Trophoblast cell (in vitro differentiated cells and primary cell): Measurements from ENCODE around the gene ROR1.
A peak's percentile ranks its signal among the peaks of the same experiment; 100 is the strongest.

Experiments used
- DNase-seq, 2 donors: peaks; one replicate each; pipeline ENCODE4 v3.0.0-alpha.2; 2016
- H2AFZ ChIP-seq: 2 replicates; pipeline ENCODE4 v1.6.1; 2013; ENCODE audit warnings: low read length, moderate library complexity, mild to moderate bottlenecking; ENCODE audit not compliant: insufficient read depth, poor library complexity
- H2AK5ac ChIP-seq: 2 replicates; pipeline ENCODE4 v1.6.1; 2013; ENCODE audit warnings: mild to moderate bottlenecking, low read length
- H2BK120ac ChIP-seq: 2 replicates; pipeline ENCODE4 v1.6.1; 2013; ENCODE audit warnings: low read length, mild to moderate bottlenecking, moderate library complexity; ENCODE audit not compliant: insufficient read depth, poor library complexity
- H2BK12ac ChIP-seq: 2 replicates; pipeline ENCODE4 v1.6.1; 2013; ENCODE audit warnings: mild to moderate bottlenecking, low read length, moderate library complexity
- H2BK5ac ChIP-seq: 2 replicates; pipeline ENCODE4 v1.6.1; 2013; ENCODE audit warnings: low read length, low read depth, moderate library complexity, mild to moderate bottlenecking; ENCODE audit not compliant: poor library complexity
- H3K14ac ChIP-seq: 2 replicates; pipeline ENCODE4 v1.6.1; 2013; ENCODE audit warnings: mild to moderate bottlenecking, low read length
- H3K18ac ChIP-seq: 2 replicates; pipeline ENCODE4 v1.6.1; 2013; ENCODE audit warnings: mild to moderate bottlenecking, low read length
- H3K23ac ChIP-seq: 2 replicates; pipeline ENCODE4 v1.6.1; 2013; ENCODE audit warnings: low read length
- H3K27ac ChIP-seq: 2 replicates; pipeline ENCODE4 v1.5.1; 2013; ENCODE audit warnings: low read depth, mild to moderate bottlenecking, inconsistent platforms, low read length, moderate library complexity
- H3K27me3 ChIP-seq: 2 replicates; pipeline ENCODE4 v1.6.1; 2013; ENCODE audit warnings: inconsistent platforms, mild to moderate bottlenecking, low read length, moderate library complexity; ENCODE audit not compliant: insufficient read depth
- H3K36me3 ChIP-seq, 2 experiments: 1 replicate in 1 of 2; 2 replicates in 1 of 2; pipeline ENCODE4 v1.6.1; 2013; ENCODE audit warnings: low read length in 2 of 2, mild to moderate bottlenecking in 2 of 2, moderate library complexity in 1 of 2; ENCODE audit not compliant: insufficient read depth in 2 of 2, control insufficient read depth in 1 of 2
- H3K4ac ChIP-seq: 2 replicates; pipeline ENCODE4 v1.6.1; 2013; ENCODE audit warnings: low read depth, mild to moderate bottlenecking, low read length, moderate library complexity
- H3K4me1 ChIP-seq, 2 experiments: 1 replicate in 1 of 2; 2 replicates in 1 of 2; pipeline ENCODE4 v1.6.1; 2013; ENCODE audit warnings: low read length in 2 of 2, mild to moderate bottlenecking in 2 of 2, moderate library complexity in 1 of 2; ENCODE audit not compliant: insufficient read depth in 2 of 2, control insufficient read depth in 1 of 2
- H3K4me2 ChIP-seq: 2 replicates; pipeline ENCODE4 v1.6.1; 2013; ENCODE audit warnings: inconsistent platforms, mild to moderate bottlenecking, low read length, moderate library complexity
- H3K4me3 ChIP-seq: 2 replicates; pipeline ENCODE4 v1.5.1; 2013; ENCODE audit warnings: mild to moderate bottlenecking, low read depth, low read length, inconsistent platforms
- H3K79me1 ChIP-seq: one replicate; pipeline ENCODE4 v1.6.1; 2013; ENCODE audit warnings: low read length
- H3K79me2 ChIP-seq: 2 replicates; pipeline ENCODE4 v1.6.1; 2013; ENCODE audit warnings: low read length, mild to moderate bottlenecking; ENCODE audit not compliant: control insufficient read depth, insufficient read depth, poor library complexity
- H3K9ac ChIP-seq: 2 replicates; pipeline ENCODE4 v1.6.1; 2013; ENCODE audit warnings: mild to moderate bottlenecking, low read length
- H3K9me3 ChIP-seq: 2 replicates; pipeline ENCODE4 v1.6.1; 2013; ENCODE audit warnings: low read depth, mild to moderate bottlenecking, control low read depth, inconsistent platforms, low read length; ENCODE audit not compliant: insufficient read depth
- H4K12ac ChIP-seq: 2 replicates; pipeline ENCODE4 v1.6.1; 2013; ENCODE audit warnings: low read depth, mild to moderate bottlenecking, low read length, moderate library complexity
- H4K8ac ChIP-seq: 2 replicates; pipeline ENCODE4 v1.6.1; 2013; ENCODE audit warnings: low read depth, mild to moderate bottlenecking, low read length, moderate library complexity
- H4K91ac ChIP-seq: one replicate; pipeline ENCODE4 v1.6.1; 2013; ENCODE audit warnings: low read depth, mild to moderate bottlenecking, low read length, moderate library complexity
- WGBS: extraction: QIAGEN DNeasy Blood & Tissue Kit; methylation state at CpG from one replicate; pipeline ENCODE4 v1.1.7; 2013; ENCODE audit warnings: missing lambda C conversion rate; ENCODE audit not compliant: insufficient read length, insufficient coverage; ENCODE audit errors: extremely low coverage; 5-methylcytosine and 5-hydroxymethylcytosine counted together

Gene ROR1

DNA sequence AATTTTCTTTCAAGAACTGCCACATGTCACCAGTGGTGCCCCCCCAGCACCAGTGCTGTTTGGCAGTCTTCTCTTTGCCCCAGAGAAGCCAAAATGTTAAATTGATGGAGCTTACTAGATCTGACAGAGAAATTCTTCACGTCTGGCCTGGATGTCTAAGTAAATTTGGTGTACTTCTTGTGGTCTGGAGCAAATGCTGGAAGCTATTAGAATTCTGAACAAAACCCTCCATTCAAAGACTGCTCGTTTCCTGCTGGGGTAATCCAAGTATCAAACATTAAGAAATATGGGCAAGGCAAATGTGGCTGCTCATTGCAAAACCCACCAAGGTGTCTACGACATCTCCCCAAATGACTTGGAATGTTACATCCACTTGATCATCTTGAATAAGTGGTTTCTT lies 92.3 kb downstream of the ROR1 start:
- Histone ChIP-seq H4K8ac (no peak overlapping the region), H2AFZ (no peak overlapping the region), H4K91ac (peak overlapping the region; percentile 19), H2BK12ac (peak overlapping the region; percentile 77), H3K9me3 (no peaks in the 10 kb centered on the region), H3K27ac (peak overlapping the region; percentile 38), H3K36me3 (no peaks in the 10 kb centered on the region), H3K4ac (peak overlapping the region; percentile 28), H3K27me3 (no peaks in the 10 kb centered on the region), H3K9ac (no peak overlapping the region), H3K79me1 (peaks cover 6% of the 10 kb centered on the region), H3K4me3 (no peak overlapping the region), H3K18ac (no peak overlapping the region), H3K14ac (no peak overlapping the region), H2BK5ac (no peak overlapping the region), H2BK120ac (no peak overlapping the region), H3K79me2 (peaks cover 3% of the 10 kb centered on the region), H2AK5ac (no peak overlapping the region), H3K4me2 (no peak overlapping the region), H3K23ac (no peak overlapping the region), H4K12ac (no peak overlapping the region), H3K4me1 (peaks cover 15 to 31% of the 10 kb centered on the region in 2 experiments)
- no peak for DNase-seq
- WGBS = no CpG with 5 or more reads among the region's 3 CpGs

DNA sequence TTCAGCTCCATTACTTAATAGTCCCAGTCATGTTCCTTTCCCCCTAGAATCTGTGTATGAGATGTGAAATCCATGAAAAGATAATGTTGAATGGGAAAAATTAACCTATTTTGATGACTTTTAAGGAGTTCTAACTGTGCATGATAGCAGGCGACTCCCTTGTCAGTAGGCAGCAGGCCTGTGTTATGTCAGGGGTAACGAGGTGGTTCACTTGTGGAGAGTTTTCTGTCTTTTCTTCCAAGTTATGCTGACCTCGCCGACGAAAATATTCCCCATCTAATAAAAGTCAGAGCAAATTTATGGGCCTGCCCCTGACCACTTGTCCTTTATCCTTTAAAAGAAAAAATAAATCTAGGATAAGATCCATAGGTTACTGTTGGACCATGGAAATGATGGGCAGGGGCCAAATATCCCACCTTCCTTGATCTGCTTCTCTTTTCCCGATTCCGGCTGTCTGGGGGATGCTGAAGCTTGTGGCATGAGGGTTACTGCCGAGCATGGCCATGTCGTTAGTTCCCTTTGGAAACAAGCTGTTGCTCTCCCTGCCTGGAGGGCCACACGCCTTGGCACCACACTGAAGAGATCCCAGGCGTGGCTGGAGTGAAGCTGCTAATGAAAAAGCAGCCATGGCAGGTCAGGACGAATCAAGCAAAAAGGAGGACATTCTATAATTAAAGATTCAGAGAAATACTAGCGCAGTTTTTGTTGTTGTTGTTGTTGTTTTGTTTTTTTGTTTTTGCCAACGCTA lies 93.8 kb downstream of the ROR1 start:
- WGBS = no CpG with 5 or more reads among the region's 14 CpGs
- Histone ChIP-seq H3K23ac (no peak overlapping the region), H3K27ac (peak overlapping the region; percentile 82)

GRCh38 chr1:63868268-63868781 lies 94.5 kb downstream of the ROR1 start:
- H3K23ac ChIP-seq = no peak overlapping the region
- peak overlapping the region; percentile 82 for H3K27ac ChIP-seq
- H3K18ac ChIP-seq = peak overlapping the region; percentile 54
- H3K79me1 ChIP-seq = peaks cover 8% of the 10 kb centered on the region
- peak overlapping the region; percentile 15 for H3K4ac ChIP-seq
- H4K91ac ChIP-seq = no peak overlapping the region
- no peak overlapping the region for H2BK12ac ChIP-seq
- no peak overlapping the region for H3K14ac ChIP-seq
- no peak overlapping the region for H3K9ac ChIP-seq
- H3K4me1 ChIP-seq = peaks cover 12 to 28% of the 10 kb centered on the region in 2 experiments
- no peak overlapping the region for H2BK5ac ChIP-seq
- H4K12ac ChIP-seq = no peak overlapping the region
- no peak overlapping the region for H3K4me2 ChIP-seq
- H4K8ac ChIP-seq = no peak overlapping the region
- no peaks in the 10 kb centered on the region for H3K36me3 ChIP-seq
- no CpG with 5 or more reads among the region's 5 CpGs for WGBS
- H3K9me3 ChIP-seq = no peaks in the 10 kb centered on the region
- peak overlapping the region; percentile 18 for H2AK5ac ChIP-seq
- H3K4me3 ChIP-seq = no peak overlapping the region
- no peaks in the 10 kb centered on the region for H3K27me3 ChIP-seq
- H3K79me2 ChIP-seq = peaks cover 2% of the 10 kb centered on the region
- H2BK120ac ChIP-seq = peak overlapping the region; percentile 61
- no peak for DNase-seq
- H2AFZ ChIP-seq = no peak overlapping the region

More for the DNA sequence above, 93.8 kb downstream of the ROR1 start:
- Histone ChIP-seq H3K4me1 (peaks cover 15 to 32% of the 10 kb centered on the region in 2 experiments), H3K4ac (peak overlapping the region; percentile 38), H2AFZ (no peak overlapping the region), H3K14ac (peak overlapping the region; percentile 80), H4K12ac (no peak overlapping the region), H3K4me3 (no peak overlapping the region), H2BK12ac (peak overlapping the region; percentile 91), H3K27me3 (no peaks in the 10 kb centered on the region), H3K18ac (no peak overlapping the region), H3K9ac (no peak overlapping the region), H3K9me3 (no peaks in the 10 kb centered on the region), H3K79me2 (peaks cover 2% of the 10 kb centered on the region), H3K36me3 (no peaks in the 10 kb centered on the region), H4K91ac (peak overlapping the region; percentile 77), H3K4me2 (no peak overlapping the region), H3K79me1 (peaks cover 6% of the 10 kb centered on the region), H2BK5ac (peak overlapping the region; percentile 42), H2AK5ac (peak overlapping the region; percentile 44), H4K8ac (peak overlapping the region; percentile 22), H2BK120ac (peak overlapping the region; percentile 80)
- DNase-seq = no peak

GRCh38 chr1:63870152-63870551 lies 96.3 kb downstream of the ROR1 start:
- no peak overlapping the region for H2BK12ac ChIP-seq
- no peaks in the 10 kb centered on the region for H3K27me3 ChIP-seq
- H4K91ac ChIP-seq = no peak overlapping the region
- H3K4ac ChIP-seq = no peak overlapping the region
- no peak overlapping the region for H3K9ac ChIP-seq
- no peak overlapping the region for H4K8ac ChIP-seq
- no peak overlapping the region for H2BK120ac ChIP-seq
- H3K27ac ChIP-seq = no peak overlapping the region
- H3K79me2 ChIP-seq = peaks cover 2% of the 10 kb centered on the region
- no peaks in the 10 kb centered on the region for H3K36me3 ChIP-seq
- no peak overlapping the region for H2AK5ac ChIP-seq
- H3K4me2 ChIP-seq = no peak overlapping the region
- H3K4me1 ChIP-seq = peaks cover 12 to 28% of the 10 kb centered on the region in 2 experiments
- DNase-seq = no peak
- peaks cover 8% of the 10 kb centered on the region for H3K79me1 ChIP-seq
- no peak overlapping the region for H3K23ac ChIP-seq
- H4K12ac ChIP-seq = no peak overlapping the region
- no peak overlapping the region for H3K18ac ChIP-seq
- no peak overlapping the region for H3K4me3 ChIP-seq
- no peaks in the 10 kb centered on the region for H3K9me3 ChIP-seq
- no CpG with 5 or more reads among the region's 2 CpGs for WGBS
- no peak overlapping the region for H3K14ac ChIP-seq
- no peak overlapping the region for H2AFZ ChIP-seq
- no peak overlapping the region for H2BK5ac ChIP-seq
